Measurements from ENCODE around the gene FAM90A1.
"Not testable (repeated sequence)": the region's sequence is repeated elsewhere in the genome, so short reads cannot be mapped to it uniquely, and the experiment has no call there.

FAM90A1 gene

DNA sequence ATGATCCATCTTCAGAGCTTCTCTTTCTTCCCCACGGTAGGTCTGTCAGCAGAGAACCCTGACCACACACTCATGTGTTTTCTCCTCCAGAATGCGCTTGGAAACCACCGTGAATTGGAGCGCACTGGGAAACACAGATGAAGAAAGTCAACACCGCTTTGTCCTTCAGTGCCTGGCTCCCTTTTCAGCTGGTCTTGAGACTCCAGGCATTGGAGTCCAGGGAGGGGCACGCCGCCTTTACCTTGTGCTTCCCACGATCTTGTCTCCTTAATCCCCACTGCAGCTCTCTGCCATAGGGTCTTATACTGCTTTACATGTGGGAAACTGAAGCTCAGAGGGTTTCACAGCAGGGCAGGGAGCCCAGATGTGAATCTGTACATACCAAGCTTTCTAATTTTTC is 1.1 kb downstream of the FAM90A1 start:
- peak overlapping the region; percentile 35; the same call in 1 of the 2 replicates for H3K9ac ChIP-seq (ENCODE audit: low read length)
- H3K4me2 ChIP-seq (ENCODE audit: low read length): peak overlapping the region; percentile 65
- no peak overlapping the region for H2AFZ ChIP-seq (ENCODE audit: low read depth, low read length)
- H3K4me3 ChIP-seq (ENCODE audit: low read length): peak overlapping the region; percentile 71
- H3K79me2 ChIP-seq (ENCODE audit: low read length): no peaks in the 10 kb centered on the region
- H3K27ac ChIP-seq (ENCODE audit: low read length): peak overlapping the region; percentile 39; the same call in 1 of the 2 replicates
- no peaks in the 10 kb centered on the region for H3K36me3 ChIP-seq (replicated peaks; ENCODE audit: low read depth, low read length)
- peaks cover 13% of the 10 kb centered on the region for H3K4me1 ChIP-seq (ENCODE audit: low read length)
- TF ChIP-seq CTCF (IDR thresholded peaks at IDR 0.05; ENCODE audit: low read depth, low read length) (no peak), EZH2phosphoT487 (IDR thresholded peaks at IDR 0.05; ENCODE audit: low read depth) (no peak)
- no peaks in the 10 kb centered on the region for H3K27me3 ChIP-seq (ENCODE audit: low read depth, low read length)
- H4K20me1 ChIP-seq (ENCODE audit: insufficient read depth, low read length): no peaks in the 10 kb centered on the region
- H3K9me3 ChIP-seq (ENCODE audit: insufficient read depth, low read length): no peaks in the 10 kb centered on the region

- H3K9me3 ChIP-seq (ENCODE audit: insufficient read depth, low read length); H3K79me2 ChIP-seq (ENCODE audit: low read length); H3K4me3 ChIP-seq (ENCODE audit: low read length); H3K27ac ChIP-seq (ENCODE audit: low read length); H3K4me2 ChIP-seq (ENCODE audit: low read length); H3K27me3 ChIP-seq (ENCODE audit: low read depth, low read length); H2AFZ ChIP-seq (ENCODE audit: low read depth, low read length); H3K36me3 ChIP-seq (replicated peaks; ENCODE audit: low read depth, low read length); H3K9ac ChIP-seq (ENCODE audit: low read length); H4K20me1 ChIP-seq (ENCODE audit: insufficient read depth, low read length): not testable (repeated sequence)
- H3K4me1 ChIP-seq (ENCODE audit: low read length): peaks cover 13% of the 10 kb centered on the region
Measured at GRCh38 chr12:8224782-8225181, 2.6 kb downstream of the FAM90A1 start.

- H3K27me3 ChIP-seq (ENCODE audit: low read depth, low read length); H3K9ac ChIP-seq (ENCODE audit: low read length); H3K79me2 ChIP-seq (ENCODE audit: low read length); H3K4me2 ChIP-seq (ENCODE audit: low read length); H3K36me3 ChIP-seq (replicated peaks; ENCODE audit: low read depth, low read length); H4K20me1 ChIP-seq (ENCODE audit: insufficient read depth, low read length); H3K4me3 ChIP-seq (ENCODE audit: low read length); H3K9me3 ChIP-seq (ENCODE audit: insufficient read depth, low read length); H2AFZ ChIP-seq (ENCODE audit: low read depth, low read length); H3K27ac ChIP-seq (ENCODE audit: low read length): not testable (repeated sequence)
- H3K4me1 ChIP-seq (ENCODE audit: low read length): peaks cover 13% of the 10 kb centered on the region
Measured at GRCh38 chr12:8223646-8224045, 3.8 kb downstream of the FAM90A1 start.

- not testable (repeated sequence) for H3K27me3 ChIP-seq (ENCODE audit: low read depth, low read length); H3K9me3 ChIP-seq (ENCODE audit: insufficient read depth, low read length); H3K4me2 ChIP-seq (ENCODE audit: low read length); H3K36me3 ChIP-seq (replicated peaks; ENCODE audit: low read depth, low read length); H3K27ac ChIP-seq (ENCODE audit: low read length); H3K79me2 ChIP-seq (ENCODE audit: low read length); H2AFZ ChIP-seq (ENCODE audit: low read depth, low read length); H4K20me1 ChIP-seq (ENCODE audit: insufficient read depth, low read length); H3K4me3 ChIP-seq (ENCODE audit: low read length); H3K9ac ChIP-seq (ENCODE audit: low read length)
- H3K4me1 ChIP-seq (ENCODE audit: low read length): peaks cover 11% of the 10 kb centered on the region
Measured at GRCh38 chr12:8222303-8222702, 5.1 kb downstream of the FAM90A1 start.

DNA sequence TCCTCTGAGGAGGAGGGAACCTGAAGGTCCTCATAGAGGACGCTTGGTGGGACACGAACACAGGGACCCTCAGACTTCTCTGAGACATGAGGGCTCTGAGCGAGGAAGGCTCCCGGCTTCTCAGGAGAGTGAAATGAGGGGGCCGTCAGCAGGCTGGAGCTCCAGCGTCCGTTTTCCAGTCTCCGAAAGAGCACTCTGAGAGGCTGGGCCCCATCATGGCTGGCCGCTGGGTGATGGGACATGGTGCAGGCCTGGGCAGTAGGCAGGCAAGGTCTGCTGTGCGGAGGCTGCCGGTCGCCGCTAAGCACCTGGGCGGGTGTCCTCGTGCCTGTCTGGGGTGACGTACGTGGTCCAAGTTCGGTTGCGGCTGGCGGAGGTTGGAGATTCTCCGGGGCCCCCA is 5.6 kb downstream of the FAM90A1 start:
- not testable (repeated sequence) for H3K27me3 ChIP-seq (ENCODE audit: low read depth, low read length); H3K36me3 ChIP-seq (replicated peaks; ENCODE audit: low read depth, low read length); H3K27ac ChIP-seq (ENCODE audit: low read length); H2AFZ ChIP-seq (ENCODE audit: low read depth, low read length); H3K4me1 ChIP-seq (ENCODE audit: low read length); H3K4me3 ChIP-seq (ENCODE audit: low read length); H3K9ac ChIP-seq (ENCODE audit: low read length); H3K79me2 ChIP-seq (ENCODE audit: low read length); H3K9me3 ChIP-seq (ENCODE audit: insufficient read depth, low read length); H3K4me2 ChIP-seq (ENCODE audit: low read length); H4K20me1 ChIP-seq (ENCODE audit: insufficient read depth, low read length)

DNA sequence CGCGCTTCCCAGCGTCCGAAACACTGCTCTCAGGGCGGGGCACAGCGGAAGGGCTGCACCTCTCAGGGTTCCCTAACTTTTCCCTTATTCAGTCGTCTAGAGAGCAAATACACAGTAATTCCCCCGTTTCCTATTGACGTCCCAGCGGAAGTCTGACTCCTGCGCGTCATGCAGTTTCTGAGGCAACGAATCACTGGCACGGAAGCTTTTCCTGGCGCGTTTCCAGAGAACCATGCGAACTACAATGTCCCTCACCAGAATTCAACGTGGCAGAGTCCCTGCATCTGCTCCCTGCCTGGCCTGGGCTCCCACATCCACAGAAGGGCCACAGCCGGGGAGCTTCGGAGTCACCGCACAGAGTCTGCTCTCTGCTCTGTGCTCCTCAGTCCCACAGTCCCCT is 6.0 kb downstream of the FAM90A1 start:
- not testable (repeated sequence) for H3K27ac ChIP-seq (ENCODE audit: low read length); H3K4me3 ChIP-seq (ENCODE audit: low read length); H3K4me1 ChIP-seq (ENCODE audit: low read length); H3K9me3 ChIP-seq (ENCODE audit: insufficient read depth, low read length); H2AFZ ChIP-seq (ENCODE audit: low read depth, low read length); H3K4me2 ChIP-seq (ENCODE audit: low read length); H3K36me3 ChIP-seq (replicated peaks; ENCODE audit: low read depth, low read length); H3K79me2 ChIP-seq (ENCODE audit: low read length); H3K27me3 ChIP-seq (ENCODE audit: low read depth, low read length); H3K9ac ChIP-seq (ENCODE audit: low read length); H4K20me1 ChIP-seq (ENCODE audit: insufficient read depth, low read length)

- not testable (repeated sequence) for H4K20me1 ChIP-seq (ENCODE audit: insufficient read depth, low read length); H3K79me2 ChIP-seq (ENCODE audit: low read length); H2AFZ ChIP-seq (ENCODE audit: low read depth, low read length); H3K27ac ChIP-seq (ENCODE audit: low read length); H3K4me3 ChIP-seq (ENCODE audit: low read length); H3K27me3 ChIP-seq (ENCODE audit: low read depth, low read length); H3K9ac ChIP-seq (ENCODE audit: low read length); H3K4me2 ChIP-seq (ENCODE audit: low read length); H3K36me3 ChIP-seq (replicated peaks; ENCODE audit: low read depth, low read length); H3K4me1 ChIP-seq (ENCODE audit: low read length); H3K9me3 ChIP-seq (ENCODE audit: insufficient read depth, low read length)
Measured at GRCh38 chr12:8218711-8219382, 8.6 kb downstream of the FAM90A1 start.

DNA sequence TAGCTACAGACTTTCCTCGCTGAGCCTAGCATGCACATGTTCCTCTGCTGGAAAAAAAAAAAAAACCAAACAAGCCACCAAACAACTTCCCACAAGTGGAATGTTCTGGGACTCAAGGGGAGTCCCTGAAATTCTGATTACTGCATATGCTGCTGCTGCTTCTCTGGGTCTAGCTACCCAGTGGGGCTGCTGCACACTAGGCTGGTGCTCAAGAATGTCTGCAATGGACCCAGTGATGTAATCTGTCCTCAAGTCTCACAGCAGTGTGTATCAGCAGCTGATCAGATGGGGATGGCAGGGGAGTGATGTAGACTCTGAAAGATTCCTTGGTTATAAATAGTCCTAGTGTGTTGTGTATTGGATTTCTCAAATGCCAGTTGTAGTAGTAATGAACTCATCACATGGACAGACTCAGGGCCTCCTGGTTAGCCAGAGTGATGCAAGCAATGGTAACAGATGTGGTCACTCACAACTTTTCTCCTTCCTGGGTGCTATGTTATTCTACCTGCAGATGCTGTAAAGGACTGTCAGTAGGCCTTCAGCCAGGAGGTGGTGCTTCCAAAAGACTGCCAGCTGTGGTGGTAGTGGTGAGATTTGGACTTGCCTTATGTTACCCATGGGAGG is 29.6 kb downstream of the FAM90A1 start:
- not testable (repeated sequence) for H3K4me1 ChIP-seq (ENCODE audit: low read length); H3K9ac ChIP-seq (ENCODE audit: low read length); H3K27ac ChIP-seq (ENCODE audit: low read length); H4K20me1 ChIP-seq (ENCODE audit: insufficient read depth, low read length); H3K4me2 ChIP-seq (ENCODE audit: low read length); H2AFZ ChIP-seq (ENCODE audit: low read depth, low read length); H3K36me3 ChIP-seq (replicated peaks; ENCODE audit: low read depth, low read length); H3K79me2 ChIP-seq (ENCODE audit: low read length); H3K4me3 ChIP-seq (ENCODE audit: low read length); H3K9me3 ChIP-seq (ENCODE audit: insufficient read depth, low read length); H3K27me3 ChIP-seq (ENCODE audit: low read depth, low read length)

GRCh38 chr12:8188088-8188487 is 39.3 kb downstream of the FAM90A1 start:
- not testable (repeated sequence) for H3K4me1 ChIP-seq (ENCODE audit: low read length); H3K36me3 ChIP-seq (replicated peaks; ENCODE audit: low read depth, low read length); H3K79me2 ChIP-seq (ENCODE audit: low read length); H3K9me3 ChIP-seq (ENCODE audit: insufficient read depth, low read length); H3K4me3 ChIP-seq (ENCODE audit: low read length); H3K4me2 ChIP-seq (ENCODE audit: low read length); H4K20me1 ChIP-seq (ENCODE audit: insufficient read depth, low read length); H2AFZ ChIP-seq (ENCODE audit: low read depth, low read length); H3K27ac ChIP-seq (ENCODE audit: low read length); H3K27me3 ChIP-seq (ENCODE audit: low read depth, low read length); H3K9ac ChIP-seq (ENCODE audit: low read length)

All from OCI-LY3 (cell line).